ENCODE measurements around the gene RABGAP1L.

The RABGAP1L gene

DNA sequence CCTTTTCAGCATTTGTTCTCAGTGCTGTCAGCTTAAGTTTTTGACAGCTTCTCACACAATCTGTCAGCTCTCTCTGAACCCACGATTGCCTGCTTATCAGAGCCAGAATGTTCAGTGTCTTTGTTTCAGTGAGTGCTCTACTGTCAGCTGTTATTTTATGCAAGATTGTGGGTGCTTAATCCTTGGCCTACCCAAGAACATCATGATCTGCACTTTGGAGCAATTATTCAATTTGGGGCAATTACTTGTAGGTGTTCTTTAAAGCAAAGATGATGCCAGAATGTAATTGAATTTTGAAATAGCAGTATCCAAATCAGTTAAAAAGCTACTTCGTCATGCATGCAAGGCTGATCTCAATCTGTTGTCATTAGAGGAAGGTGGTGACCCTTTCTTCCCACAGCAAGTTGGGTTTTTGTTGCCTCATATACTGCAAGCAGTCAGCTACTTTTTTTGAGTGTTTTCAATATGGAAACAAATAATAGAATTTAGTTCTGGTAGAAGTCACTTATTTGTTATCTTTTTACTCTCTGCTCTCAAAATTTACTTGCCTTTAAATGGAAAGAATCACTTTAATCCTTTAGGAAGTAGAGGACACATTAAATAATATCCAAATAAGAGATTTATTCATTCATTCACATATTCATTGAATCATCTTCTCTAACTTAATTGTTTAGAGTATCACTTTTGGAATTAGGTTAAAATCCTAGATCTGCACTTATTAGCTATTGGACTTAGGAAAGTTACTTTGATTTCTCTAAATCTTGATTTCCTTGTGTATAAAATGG is 586.9 kb downstream of the RABGAP1L start:
- in situ Hi-C loops (cut with MboI; ENCODE audit: low pct_unique_long_range_greater_than_20kb, low sequenced_read_pairs, unreplicated experiment), result loop anchor here (25.0 kb wide), 1 partner anchor 659 kb away; no protein-coding TSS in a partner anchor
- TF ChIP-seq, protein P1, sequence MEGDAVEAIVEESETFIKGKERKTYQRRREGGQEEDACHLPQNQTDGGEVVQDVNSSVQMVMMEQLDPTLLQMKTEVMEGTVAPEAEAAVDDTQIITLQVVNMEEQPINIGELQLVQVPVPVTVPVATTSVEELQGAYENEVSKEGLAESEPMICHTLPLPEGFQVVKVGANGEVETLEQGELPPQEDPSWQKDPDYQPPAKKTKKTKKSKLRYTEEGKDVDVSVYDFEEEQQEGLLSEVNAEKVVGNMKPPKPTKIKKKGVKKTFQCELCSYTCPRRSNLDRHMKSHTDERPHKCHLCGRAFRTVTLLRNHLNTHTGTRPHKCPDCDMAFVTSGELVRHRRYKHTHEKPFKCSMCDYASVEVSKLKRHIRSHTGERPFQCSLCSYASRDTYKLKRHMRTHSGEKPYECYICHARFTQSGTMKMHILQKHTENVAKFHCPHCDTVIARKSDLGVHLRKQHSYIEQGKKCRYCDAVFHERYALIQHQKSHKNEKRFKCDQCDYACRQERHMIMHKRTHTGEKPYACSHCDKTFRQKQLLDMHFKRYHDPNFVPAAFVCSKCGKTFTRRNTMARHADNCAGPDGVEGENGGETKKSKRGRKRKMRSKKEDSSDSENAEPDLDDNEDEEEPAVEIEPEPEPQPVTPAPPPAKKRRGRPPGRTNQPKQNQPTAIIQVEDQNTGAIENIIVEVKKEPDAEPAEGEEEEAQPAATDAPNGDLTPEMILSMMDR (IDR thresholded peaks at IDR 0.05; ENCODE audit: extremely low read depth, insufficient read depth, missing control alignments), result no peak
- DNase-seq (ENCODE audit: low spot score), result no peak

DNA sequence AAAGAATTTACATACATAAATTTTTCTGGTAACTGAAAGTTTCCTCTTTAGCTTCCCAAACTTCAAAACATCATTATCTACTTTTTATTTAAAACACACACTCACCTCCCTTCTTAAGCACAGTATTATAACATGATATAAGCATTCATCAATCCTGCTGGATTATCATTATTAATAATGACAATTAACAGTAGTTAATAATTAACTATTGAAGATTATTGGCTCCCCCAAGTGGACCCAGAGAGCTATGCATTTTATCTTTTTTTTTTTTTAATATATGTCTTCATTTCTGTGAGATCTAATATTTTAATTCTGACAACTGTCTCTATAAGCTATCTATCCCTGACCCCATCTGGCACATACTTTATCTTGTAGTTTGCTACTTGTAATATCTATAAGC is 588.3 kb downstream of the RABGAP1L start:
- no peak for DNase-seq (ENCODE audit: low spot score)
- in situ Hi-C loops (cut with MboI; ENCODE audit: low pct_unique_long_range_greater_than_20kb, low sequenced_read_pairs, unreplicated experiment), result loop anchor here (25.0 kb wide), 1 partner anchor 660 kb away; no protein-coding TSS in a partner anchor
- TF ChIP-seq, protein P1 (IDR thresholded peaks at IDR 0.05; ENCODE audit: extremely low read depth, insufficient read depth, missing control alignments), result peak; percentile 4

DNA sequence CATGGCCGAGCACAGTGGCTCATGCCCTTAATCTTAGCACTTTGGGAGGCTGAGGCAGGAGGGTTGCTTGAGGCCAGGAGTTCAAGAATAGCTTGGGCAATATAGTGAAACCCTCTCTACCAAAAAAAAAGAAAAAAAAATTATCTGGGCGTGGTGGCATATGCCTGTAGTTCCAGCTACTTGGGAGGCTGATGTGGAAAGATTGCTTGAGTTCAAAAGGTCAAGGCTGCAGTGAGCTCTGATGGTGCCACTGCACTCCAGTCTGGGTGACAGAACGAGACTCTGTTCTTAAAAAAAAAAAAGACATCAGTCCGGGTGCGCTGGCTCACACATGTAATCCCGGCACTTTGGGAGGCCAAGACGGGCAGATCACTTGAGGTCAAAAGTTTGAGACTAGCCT is 589.3 kb downstream of the RABGAP1L start:
- in situ Hi-C loops (cut with MboI; ENCODE audit: low pct_unique_long_range_greater_than_20kb, low sequenced_read_pairs, unreplicated experiment), result loop anchor here (25.0 kb wide), 1 partner anchor 661 kb away; no protein-coding TSS in a partner anchor
- DNase-seq (ENCODE audit: low spot score), result no peak
- TF ChIP-seq, protein P1 (IDR thresholded peaks at IDR 0.05; ENCODE audit: extremely low read depth, insufficient read depth, missing control alignments), result no peak

DNA sequence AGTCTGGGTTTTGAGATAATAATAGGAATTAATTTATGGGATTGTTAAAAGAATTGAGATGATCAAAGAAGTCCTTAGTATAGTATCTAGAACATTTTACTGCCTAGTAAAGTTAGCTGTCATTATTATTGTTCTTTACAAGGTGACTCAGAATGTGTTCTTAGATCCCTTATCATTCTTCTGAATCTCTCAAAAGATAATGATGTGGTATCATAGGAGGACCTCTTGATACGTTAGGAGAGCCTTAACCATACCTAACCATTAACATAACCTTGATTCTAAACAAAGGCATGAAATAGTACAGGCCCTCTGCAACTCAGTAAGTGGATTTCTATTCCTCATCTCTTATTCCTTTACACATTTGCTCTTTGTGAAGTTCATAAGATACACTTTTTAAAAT is 593.8 kb downstream of the RABGAP1L start:
- DNase-seq (ENCODE audit: low spot score), result no peak
- in situ Hi-C loops (cut with MboI; ENCODE audit: low pct_unique_long_range_greater_than_20kb, low sequenced_read_pairs, unreplicated experiment), result no loop called here
- TF ChIP-seq, protein P1 (IDR thresholded peaks at IDR 0.05; ENCODE audit: extremely low read depth, insufficient read depth, missing control alignments), result no peak

DNA sequence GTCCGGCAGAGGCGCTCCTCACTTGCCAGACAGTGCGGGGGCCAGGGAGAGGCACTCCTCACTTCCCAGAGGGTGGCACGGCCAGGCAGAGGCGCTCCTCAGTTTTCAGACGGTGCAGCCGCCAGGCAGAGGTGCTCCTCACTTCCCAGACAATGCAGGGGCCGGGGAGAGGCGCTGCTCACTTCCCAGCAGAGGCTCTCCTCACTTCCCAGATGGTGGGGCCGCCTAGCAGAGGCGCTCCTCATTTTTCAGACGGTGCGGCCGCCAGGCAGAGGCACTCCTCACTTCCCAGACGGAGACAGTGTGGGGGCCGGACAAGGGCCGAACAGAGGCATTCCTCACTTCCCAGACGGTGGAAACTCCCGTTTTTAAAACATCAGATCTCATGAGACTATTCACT is 602.0 kb downstream of the RABGAP1L start:
- no peak for DNase-seq (ENCODE audit: low spot score)
- TF ChIP-seq, protein P1 (IDR thresholded peaks at IDR 0.05; ENCODE audit: extremely low read depth, insufficient read depth, missing control alignments), result no peak
- in situ Hi-C loops (cut with MboI; ENCODE audit: low pct_unique_long_range_greater_than_20kb, low sequenced_read_pairs, unreplicated experiment), result no loop called here

DNA sequence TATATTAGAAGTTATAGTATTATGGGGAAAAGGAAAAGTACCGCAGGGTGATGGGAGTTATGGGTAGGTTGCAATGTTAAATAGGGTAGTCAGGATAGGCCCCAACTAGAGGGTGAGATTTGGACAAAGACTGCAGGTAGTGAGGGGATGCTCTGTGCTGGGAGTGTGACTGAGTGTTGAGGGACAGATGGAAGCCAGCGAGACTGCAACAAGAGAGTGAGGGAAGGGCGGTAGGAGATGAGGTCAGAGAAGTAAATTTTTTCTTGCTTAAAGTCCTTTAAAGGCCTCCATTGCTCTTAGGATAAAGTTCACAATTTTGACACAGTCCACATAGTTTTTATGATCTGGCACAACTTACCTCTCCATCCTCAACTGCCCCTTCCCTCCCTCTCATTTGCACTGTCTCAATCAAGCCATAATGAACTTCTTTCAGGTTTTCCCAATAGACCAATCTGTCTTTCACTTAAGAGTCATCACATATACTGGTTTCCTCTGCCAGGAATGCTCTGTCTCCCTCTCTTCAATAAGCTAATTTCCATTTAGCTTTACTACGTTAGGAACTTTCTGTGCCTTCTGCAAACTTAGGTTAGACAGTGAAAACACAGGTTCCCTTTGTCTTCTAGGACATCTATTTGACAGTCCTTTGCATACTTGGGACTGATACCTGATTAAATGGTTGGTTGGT is 602.7 kb downstream of the RABGAP1L start:
- TF ChIP-seq, protein P1 (IDR thresholded peaks at IDR 0.05; ENCODE audit: extremely low read depth, insufficient read depth, missing control alignments), result no peak
- in situ Hi-C loops (cut with MboI; ENCODE audit: low pct_unique_long_range_greater_than_20kb, low sequenced_read_pairs, unreplicated experiment), result no loop called here
- DNase-seq (ENCODE audit: low spot score), result no peak
